Stimulated activated effector memory CD8-positive, alpha-beta T cell treated with anti-CD3 and anti-CD28 coated beads, Interleukin-12 subunit alpha, Interleukin-12 subunit beta, amount 100 ng/mL, for 72 hours (primary cell): ENCODE data around the gene RRP1B.
"Not testable (repeated sequence)": the region's sequence is repeated elsewhere in the genome, so short reads cannot be mapped to it uniquely, and the experiment has no call there.

Experiments used
- ATAC-seq: fragments of 150-1000 bp; cut with Tn5 transposase; 2 replicates; pipeline ENCODE4 v1.10.0; 2021
- DNase-seq, 2 donors: peaks; one replicate each; pipeline ENCODE4 v3.0.0; 2021 to 2022; ENCODE audit warnings: low spot score in 2 of 2
- H3K27ac Mint-ChIP-seq: one replicate; pipeline ENCODE4 v1.8.0; 2022; ENCODE audit warnings: mild to moderate bottlenecking, mixed read lengths
- H3K36me3 Mint-ChIP-seq: one replicate; pipeline ENCODE4 v1.8.0; 2022; ENCODE audit warnings: mild to moderate bottlenecking, mixed read lengths
- H3K4me1 Mint-ChIP-seq: one replicate; pipeline ENCODE4 v1.8.0; 2022; ENCODE audit warnings: mixed read lengths
- H3K4me3 Mint-ChIP-seq: one replicate; pipeline ENCODE4 v1.8.0; 2022; ENCODE audit warnings: mild to moderate bottlenecking, mixed read lengths
- H3K9me3 Mint-ChIP-seq: one replicate; pipeline ENCODE4 v1.8.0; 2022; ENCODE audit warnings: mixed read lengths

RRP1B gene, protein sequence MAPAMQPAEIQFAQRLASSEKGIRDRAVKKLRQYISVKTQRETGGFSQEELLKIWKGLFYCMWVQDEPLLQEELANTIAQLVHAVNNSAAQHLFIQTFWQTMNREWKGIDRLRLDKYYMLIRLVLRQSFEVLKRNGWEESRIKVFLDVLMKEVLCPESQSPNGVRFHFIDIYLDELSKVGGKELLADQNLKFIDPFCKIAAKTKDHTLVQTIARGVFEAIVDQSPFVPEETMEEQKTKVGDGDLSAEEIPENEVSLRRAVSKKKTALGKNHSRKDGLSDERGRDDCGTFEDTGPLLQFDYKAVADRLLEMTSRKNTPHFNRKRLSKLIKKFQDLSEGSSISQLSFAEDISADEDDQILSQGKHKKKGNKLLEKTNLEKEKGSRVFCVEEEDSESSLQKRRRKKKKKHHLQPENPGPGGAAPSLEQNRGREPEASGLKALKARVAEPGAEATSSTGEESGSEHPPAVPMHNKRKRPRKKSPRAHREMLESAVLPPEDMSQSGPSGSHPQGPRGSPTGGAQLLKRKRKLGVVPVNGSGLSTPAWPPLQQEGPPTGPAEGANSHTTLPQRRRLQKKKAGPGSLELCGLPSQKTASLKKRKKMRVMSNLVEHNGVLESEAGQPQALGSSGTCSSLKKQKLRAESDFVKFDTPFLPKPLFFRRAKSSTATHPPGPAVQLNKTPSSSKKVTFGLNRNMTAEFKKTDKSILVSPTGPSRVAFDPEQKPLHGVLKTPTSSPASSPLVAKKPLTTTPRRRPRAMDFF

DNA sequence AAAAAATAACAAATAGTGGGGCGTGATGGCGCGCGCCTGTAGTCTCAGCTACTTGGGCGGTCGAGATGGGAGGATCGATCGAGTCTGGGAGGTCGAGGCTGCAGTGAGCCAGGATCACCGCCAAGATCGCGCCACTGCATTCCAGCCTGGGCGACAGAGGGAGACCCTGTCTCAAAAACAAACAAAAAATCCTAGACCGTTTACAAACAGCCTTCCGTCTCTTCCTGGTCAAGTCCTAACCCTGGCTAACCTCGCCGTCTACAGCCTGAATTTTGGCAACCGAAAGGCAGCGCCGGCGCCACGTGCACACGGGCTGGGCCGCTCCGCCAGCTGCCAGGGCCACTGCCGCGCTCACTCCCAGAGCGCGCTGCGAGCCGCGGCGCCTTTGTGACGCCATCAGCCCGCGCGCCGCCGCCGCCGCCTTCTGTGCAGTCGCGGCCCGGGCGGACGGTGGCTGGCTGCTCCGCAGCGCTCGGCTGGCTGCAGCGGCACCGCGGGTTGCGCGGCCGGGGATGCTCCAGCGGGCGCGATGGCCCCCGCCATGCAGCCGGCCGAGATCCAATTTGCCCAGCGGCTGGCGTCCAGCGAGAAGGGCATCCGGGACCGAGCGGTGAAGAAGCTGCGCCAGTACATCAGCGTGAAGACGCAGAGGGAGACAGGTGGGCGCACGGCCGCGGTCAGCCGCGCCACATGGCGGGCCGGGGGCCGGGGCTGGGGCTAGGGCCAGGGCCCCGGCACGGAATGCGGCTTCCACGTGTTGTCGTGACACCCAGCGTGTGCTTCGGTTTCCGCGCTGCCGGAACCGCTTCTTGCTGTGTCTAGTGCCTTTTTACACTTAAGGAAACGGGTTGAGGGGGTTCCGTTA, at the start of gene RRP1B, which contains the start of gene HSF2BP:
Gene RRP1B, plus strand, starts transcription at position 425 of the 865 bp plus-strand sequence. Its CDS starts 105 bp downstream, at position 530.
Gene HSF2BP, minus strand, starts transcription at position 353 of the 865 bp plus-strand sequence. CDS start 1,392 bp downstream, outside the sequence.
- peaks cover 44% of the 10 kb centered on the region for H3K36me3 Mint-ChIP-seq
- H3K9me3 Mint-ChIP-seq: no peaks in the 10 kb centered on the region
- peak within 1 kb of the TSS; percentile 90 for H3K27ac Mint-ChIP-seq
- peak; percentile 97 for ATAC-seq
- peaks cover 35% of the 10 kb centered on the region for H3K4me1 Mint-ChIP-seq
- H3K4me3 Mint-ChIP-seq: peak within 1 kb of the TSS; percentile 91
- peak; percentile 84 to 85 for DNase-seq

DNA sequence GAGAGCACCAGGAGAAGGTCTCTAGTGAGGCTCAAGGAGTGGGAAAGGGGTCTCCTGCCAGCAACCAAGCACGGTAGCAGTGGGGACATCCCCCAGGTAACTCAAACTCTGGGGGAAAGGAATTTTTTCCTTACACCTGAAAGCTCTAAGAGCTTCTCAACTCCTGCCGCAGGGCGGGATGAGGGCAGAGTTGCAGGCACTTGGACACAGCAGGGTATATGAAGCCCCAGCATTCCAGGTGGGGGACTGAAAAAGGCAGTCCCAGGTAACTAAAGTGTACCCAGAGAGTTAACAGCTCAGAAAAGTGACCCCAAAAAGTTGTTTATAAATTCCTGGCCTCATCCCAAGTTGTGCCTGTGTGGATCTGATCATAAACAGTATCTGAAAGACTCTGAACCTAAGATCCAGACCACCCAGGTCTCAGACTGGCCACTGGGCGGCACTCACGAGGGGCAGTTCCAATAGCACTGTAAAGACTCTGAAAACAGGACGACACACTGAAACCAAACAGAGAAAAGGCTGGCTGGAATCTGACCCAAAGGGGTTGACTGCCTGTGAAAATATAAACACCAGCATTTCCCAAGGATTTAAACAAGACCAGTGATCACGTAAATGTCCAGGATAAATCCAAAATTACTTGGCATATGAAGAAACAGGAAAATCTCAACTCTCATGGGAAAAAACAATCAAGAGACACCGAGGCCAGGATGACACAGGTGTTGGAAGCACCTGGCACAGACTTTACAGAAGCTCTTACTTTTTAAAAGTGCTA, 47.6 kb upstream of the RRP1B start:
- H3K4me3 Mint-ChIP-seq: no peak overlapping the region
- H3K4me1 Mint-ChIP-seq: no peaks in the 10 kb centered on the region
- DNase-seq (no peak), ATAC-seq (peak; percentile 46)
- no peaks in the 10 kb centered on the region for H3K9me3 Mint-ChIP-seq
- no peak overlapping the region for H3K27ac Mint-ChIP-seq
- no peaks in the 10 kb centered on the region for H3K36me3 Mint-ChIP-seq

DNA sequence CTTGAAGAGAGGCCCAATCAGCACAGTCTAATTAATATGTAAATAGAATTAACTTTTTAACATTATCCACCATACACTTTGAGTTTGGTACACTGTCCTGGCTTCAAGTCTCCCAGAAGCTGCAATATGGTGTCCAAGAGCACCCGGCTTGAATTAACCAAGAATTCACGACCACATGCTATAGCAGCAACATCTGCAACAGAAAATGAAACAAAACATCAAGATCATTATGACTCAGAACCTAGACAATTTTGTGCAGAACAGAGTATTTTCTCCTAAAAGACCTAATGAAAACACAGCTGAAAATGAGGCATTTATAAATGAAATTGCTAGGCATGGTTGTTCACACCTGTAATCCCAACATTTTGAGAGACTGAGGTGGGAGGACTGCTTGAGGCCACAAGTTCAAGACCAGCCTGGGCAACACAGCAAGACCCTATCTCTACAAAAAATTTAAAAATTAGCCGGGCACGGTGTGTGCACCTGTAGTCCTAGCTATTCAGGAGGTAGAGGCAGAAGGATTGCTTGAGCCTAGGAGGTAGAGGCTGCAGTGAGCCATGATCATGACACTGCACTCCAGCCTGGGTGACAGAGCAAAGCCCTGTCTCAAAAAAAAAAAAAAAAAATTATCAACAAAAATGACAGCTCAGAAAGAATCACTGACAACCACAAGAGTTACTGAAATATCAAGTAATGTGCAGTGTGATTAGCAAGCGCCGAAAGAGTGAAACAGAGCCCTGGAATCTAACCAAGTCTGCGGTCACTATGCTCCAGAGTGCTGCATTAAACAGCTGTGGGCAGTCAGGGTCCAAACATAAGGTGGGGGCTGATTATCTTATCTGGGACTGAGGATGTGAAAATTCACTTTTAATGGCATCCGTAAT, 45.4 kb upstream of the RRP1B start:
- Mint-ChIP-seq H3K9me3 (no peaks in the 10 kb centered on the region), H3K36me3 (no peaks in the 10 kb centered on the region), H3K4me1 (no peaks in the 10 kb centered on the region), H3K4me3 (no peak overlapping the region), H3K27ac (no peak overlapping the region)
- DNase-seq (no peak), ATAC-seq (peak; percentile 71)

DNA sequence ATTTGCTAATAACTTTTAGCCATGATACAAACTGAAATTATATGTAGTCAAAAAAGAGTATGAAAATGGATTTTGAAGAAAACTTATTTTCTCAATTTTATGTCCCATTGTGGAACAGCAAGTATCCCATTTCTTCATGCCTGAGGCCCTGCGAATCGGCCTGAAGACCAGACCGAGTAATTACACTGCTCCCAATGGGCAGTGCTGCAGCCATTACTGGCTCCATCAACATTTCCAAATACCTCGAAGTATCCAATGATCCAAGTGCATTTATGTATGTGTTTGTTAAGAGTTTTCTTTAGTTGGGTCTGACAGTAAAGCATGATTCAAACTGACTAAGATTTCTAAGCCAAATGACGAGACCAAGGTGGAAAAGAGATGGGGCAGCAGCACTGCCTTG, 44.5 kb upstream of the RRP1B start:
- no peaks in the 10 kb centered on the region for H3K36me3 Mint-ChIP-seq
- H3K4me3 Mint-ChIP-seq: no peak overlapping the region
- H3K4me1 Mint-ChIP-seq: no peaks in the 10 kb centered on the region
- DNase-seq: no peak
- no peak overlapping the region for H3K27ac Mint-ChIP-seq
- no peak for ATAC-seq
- H3K9me3 Mint-ChIP-seq: peaks cover 1% of the 10 kb centered on the region

DNA sequence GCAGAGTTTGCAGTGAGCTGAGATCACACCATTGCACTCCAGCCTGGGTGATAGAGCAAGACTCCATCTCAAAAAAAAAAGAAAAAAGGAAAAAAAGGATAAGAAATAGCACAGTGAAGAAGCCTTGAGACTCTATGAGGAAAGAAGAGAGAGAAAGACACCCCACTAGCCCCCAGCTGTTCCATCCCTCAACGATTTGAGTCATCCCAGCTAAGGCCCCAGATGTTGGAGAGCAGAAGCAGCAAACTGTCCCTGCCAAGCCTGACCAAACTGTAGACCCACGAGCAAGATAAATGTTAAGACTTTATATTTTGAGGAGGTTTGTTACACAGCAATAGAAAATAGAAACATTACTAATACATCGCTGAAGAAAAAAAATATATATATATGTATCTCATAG, 42.5 kb upstream of the RRP1B start:
- not testable (repeated sequence) for H3K36me3 Mint-ChIP-seq, DNase-seq, H3K27ac Mint-ChIP-seq, H3K4me3 Mint-ChIP-seq, H3K9me3 Mint-ChIP-seq, H3K4me1 Mint-ChIP-seq, ATAC-seq

DNA sequence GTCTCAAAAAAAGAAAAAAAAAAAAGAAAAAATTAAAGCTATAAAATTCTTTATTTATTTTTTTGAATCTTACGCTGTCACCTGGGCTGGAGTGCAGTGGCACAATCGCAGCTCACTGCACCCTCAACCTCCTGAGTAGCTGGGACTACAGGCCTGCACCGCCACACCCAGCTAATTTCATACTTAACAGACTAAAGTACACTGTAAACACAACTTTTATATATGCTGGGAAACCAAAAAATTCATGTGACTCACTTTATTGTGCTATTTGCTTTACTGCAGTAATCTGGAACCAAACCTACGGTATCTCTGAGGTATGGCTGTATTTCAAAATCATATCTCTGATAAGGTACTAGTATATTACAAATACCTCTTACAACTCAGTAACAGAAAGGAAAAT, 40.4 kb upstream of the RRP1B start:
- Mint-ChIP-seq H3K4me1 (no peaks in the 10 kb centered on the region), H3K27ac (no peak overlapping the region), H3K9me3 (peaks cover 7% of the 10 kb centered on the region), H3K36me3 (no peaks in the 10 kb centered on the region), H3K4me3 (no peak overlapping the region)
- no peak for ATAC-seq
- DNase-seq: no peak

DNA sequence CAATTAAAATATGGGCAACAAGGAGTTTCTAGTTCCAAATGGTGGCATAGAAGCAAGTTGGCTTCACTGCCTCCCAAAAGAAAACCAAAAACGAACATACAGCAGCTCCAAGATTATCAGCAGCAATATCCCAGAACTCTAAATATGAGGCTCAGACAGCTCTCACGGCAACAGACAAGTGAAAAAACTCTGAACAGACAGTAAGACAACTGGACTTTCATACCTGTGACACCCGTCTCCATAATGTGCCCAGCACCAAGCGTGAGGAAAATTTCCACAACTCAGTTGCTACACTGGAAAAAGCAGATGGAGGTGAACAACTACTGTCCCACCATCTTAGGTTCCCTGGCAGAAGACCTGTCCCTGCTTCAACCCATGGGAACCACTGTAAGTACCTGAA, 40.0 kb upstream of the RRP1B start:
- ATAC-seq (no peak), DNase-seq (no peak)
- no peaks in the 10 kb centered on the region for H3K36me3 Mint-ChIP-seq
- H3K9me3 Mint-ChIP-seq: peaks cover 7% of the 10 kb centered on the region
- H3K4me1 Mint-ChIP-seq: no peaks in the 10 kb centered on the region
- H3K4me3 Mint-ChIP-seq: no peak overlapping the region
- no peak overlapping the region for H3K27ac Mint-ChIP-seq

DNA sequence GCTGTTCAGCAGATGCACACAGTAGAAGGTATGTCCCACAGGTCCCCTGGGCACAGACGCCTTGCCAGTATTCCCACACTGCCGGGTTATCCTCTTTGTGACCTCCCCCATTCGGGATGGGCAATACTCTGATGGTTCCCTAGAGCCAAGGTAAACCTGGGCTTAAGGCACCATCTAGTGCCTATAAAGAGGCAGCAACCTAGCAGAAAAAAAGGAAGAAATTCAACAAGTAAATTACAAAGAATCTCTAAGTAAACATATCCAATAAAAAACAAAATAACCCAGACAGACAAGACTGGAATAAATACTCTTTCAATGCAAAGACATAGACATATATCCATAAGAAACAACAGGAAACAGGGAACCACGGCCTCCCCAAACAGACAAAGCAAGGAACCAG, 39.5 kb upstream of the RRP1B start:
- no peak overlapping the region for H3K27ac Mint-ChIP-seq
- H3K4me1 Mint-ChIP-seq: no peaks in the 10 kb centered on the region
- peaks cover 7% of the 10 kb centered on the region for H3K9me3 Mint-ChIP-seq
- ATAC-seq (no peak), DNase-seq (no peak)
- no peak overlapping the region for H3K4me3 Mint-ChIP-seq
- no peaks in the 10 kb centered on the region for H3K36me3 Mint-ChIP-seq

DNA sequence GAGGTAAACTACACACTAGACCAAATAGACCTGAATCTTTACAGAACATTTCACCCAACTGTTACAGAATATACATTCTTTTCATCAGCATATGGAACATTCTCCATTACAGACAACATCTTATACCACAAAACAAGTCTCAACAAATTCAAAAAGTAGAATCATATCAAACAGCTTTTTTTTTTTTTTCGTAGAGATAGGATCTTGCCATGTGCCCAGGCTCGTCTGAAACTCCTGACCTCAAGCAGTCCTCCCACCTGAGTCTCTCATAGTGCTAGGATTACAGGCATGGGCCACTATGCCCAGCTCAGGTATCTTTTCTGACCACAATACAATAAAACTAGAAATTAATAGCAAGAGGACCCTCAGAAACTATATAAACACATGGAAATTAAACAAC, 36.6 kb upstream of the RRP1B start:
- no peaks in the 10 kb centered on the region for H3K36me3 Mint-ChIP-seq
- H3K4me3 Mint-ChIP-seq: no peak overlapping the region
- ATAC-seq (no peak), DNase-seq (no peak)
- no peaks in the 10 kb centered on the region for H3K4me1 Mint-ChIP-seq
- H3K9me3 Mint-ChIP-seq: peaks cover 7% of the 10 kb centered on the region
- no peak overlapping the region for H3K27ac Mint-ChIP-seq

DNA sequence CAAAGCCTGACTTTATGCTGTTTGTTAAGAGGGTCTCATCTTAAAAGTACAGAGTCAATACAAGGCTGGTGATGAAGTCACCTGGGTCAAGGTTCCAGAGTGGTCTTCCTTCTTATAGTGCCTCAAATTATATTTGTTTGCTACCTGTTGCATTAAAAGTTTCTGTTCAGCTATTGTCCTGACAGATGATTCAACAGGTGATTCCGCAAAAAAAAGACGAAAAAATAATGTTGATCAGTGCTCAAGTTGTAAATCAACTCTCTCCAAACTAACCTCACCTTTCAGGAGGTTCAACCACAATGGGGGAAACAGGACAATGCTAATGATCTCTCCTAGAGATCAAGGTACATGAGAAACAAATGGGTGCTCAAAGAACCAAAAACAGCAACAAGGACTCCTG, 35.8 kb upstream of the RRP1B start:
- no peak for ATAC-seq
- Mint-ChIP-seq H3K36me3 (no peaks in the 10 kb centered on the region), H3K9me3 (peaks cover 7% of the 10 kb centered on the region), H3K4me1 (no peaks in the 10 kb centered on the region), H3K4me3 (no peak overlapping the region), H3K27ac (no peak overlapping the region)
- no peak for DNase-seq

DNA sequence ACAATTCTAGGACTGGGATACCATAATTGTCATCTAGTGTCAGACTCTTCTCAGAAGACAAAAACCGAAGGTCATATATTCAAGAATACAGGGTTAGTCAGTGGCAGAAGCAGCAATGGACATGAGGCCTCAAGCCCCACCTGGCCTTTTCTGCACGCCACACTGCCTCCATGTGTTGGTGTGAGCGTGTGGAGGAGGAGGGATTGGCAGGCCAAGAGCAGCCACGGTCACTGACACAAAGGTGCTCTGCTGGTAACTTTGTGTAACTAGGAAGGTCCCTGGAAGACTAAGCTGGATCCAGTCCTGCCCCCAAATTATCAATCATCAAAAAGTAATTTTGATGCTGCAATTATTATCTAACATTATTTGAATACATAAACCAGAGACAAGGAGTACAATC, 35.0 kb upstream of the RRP1B start:
- H3K4me3 Mint-ChIP-seq: no peak overlapping the region
- DNase-seq (no peak), ATAC-seq (no peak)
- peaks cover 7% of the 10 kb centered on the region for H3K9me3 Mint-ChIP-seq
- no peak overlapping the region for H3K27ac Mint-ChIP-seq
- H3K36me3 Mint-ChIP-seq: no peaks in the 10 kb centered on the region
- no peaks in the 10 kb centered on the region for H3K4me1 Mint-ChIP-seq

DNA sequence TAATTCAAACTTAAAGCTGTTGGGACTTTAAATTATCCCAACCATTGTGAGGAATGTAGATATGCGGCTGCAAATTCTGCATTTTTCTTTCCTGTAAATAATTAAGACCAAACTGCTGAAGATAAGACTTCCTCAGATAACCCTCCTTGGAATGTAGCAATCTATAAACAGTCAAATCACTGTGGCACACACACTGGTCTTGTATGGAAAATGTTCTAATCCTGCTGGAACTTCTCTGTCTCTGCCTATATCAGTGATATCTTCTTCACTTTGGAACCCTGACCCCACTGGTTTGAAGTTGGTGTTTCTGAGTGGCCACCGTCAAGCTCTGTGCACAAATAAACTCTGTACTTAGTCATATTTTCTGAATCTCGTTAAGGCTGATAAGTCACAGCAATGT, 33.0 kb upstream of the RRP1B start:
- Mint-ChIP-seq H3K4me1 (no peaks in the 10 kb centered on the region), H3K27ac (no peak overlapping the region), H3K9me3 (no peaks in the 10 kb centered on the region), H3K4me3 (no peak overlapping the region), H3K36me3 (no peaks in the 10 kb centered on the region)
- no peak for DNase-seq
- no peak for ATAC-seq

DNA sequence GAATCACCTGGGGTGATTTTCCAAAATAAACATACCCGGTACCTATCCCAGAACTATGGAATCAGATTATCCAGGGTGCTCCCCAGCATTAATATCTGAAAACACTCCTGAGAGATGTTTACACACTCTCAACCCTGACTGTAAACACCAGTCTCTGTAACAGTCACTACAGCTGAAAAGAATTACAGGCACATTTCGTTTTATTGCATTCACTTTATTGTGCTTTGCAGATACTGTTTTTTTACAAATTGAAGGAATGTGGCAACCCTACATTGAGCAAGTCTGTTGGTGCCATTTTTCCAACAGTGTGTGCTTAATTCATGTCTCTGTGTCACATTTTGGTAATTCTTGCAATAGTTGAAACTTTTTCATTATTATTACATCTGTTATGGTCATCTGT, 31.8 kb upstream of the RRP1B start:
- no peak overlapping the region for H3K27ac Mint-ChIP-seq
- H3K9me3 Mint-ChIP-seq: no peaks in the 10 kb centered on the region
- DNase-seq: no peak
- no peak for ATAC-seq
- H3K4me3 Mint-ChIP-seq: no peak overlapping the region
- no peaks in the 10 kb centered on the region for H3K4me1 Mint-ChIP-seq
- H3K36me3 Mint-ChIP-seq: no peaks in the 10 kb centered on the region
